Measurements from ENCODE around the gene SSH3. TPM values are rescaled to one million over a fixed set of nuclear protein-coding genes. Genes with fewer than 3 reads are reported as not detected.

The SSH3 gene
- total and polyA plus RNA-seq, 5 donors from 2014 or later: 2.3 to 24.4 (median 3.7) TPM

GRCh38 chr11:67298786-67299185, 4.5 kb upstream of the SSH3 start:
- Histone ChIP-seq H3K27me3 (ENCODE audit: control insufficient read depth, insufficient read depth, low read length) (no peaks in the 10 kb centered on the region), H3K4me1 (ENCODE audit: control insufficient read depth, insufficient read depth, low read length, poor library complexity, severe bottlenecking) (peaks cover 21% of the 10 kb centered on the region), H3K4me3 (ENCODE audit: low read depth, low read length) (no peak overlapping the region), H3K9me3 (ENCODE audit: control insufficient read depth in 2 of 2, low read length in 2 of 2) (peaks cover 6 to 11% of the 10 kb centered on the region in 2 experiments), H3K27ac (ENCODE audit: insufficient read depth, low read length, poor library complexity, severe bottlenecking) (no peak overlapping the region), H3K36me3 (ENCODE audit: control insufficient read depth, insufficient read depth, low read length) (peaks cover 61% of the 10 kb centered on the region)
- H3K27ac Mint-ChIP-seq: peak overlapping the region in 2 of 3 donors; percentile 2 to 78
- peaks cover 14 to 37% (median 26%) of the 10 kb centered on the region in 4 donors for H3K4me1 Mint-ChIP-seq
- DNase-seq (no peak), ATAC-seq (ENCODE audit: low read depth in 2 of 2) (no peak)
- H3K36me3 Mint-ChIP-seq: peaks cover 27% of the 10 kb centered on the region
- H3K4me3 Mint-ChIP-seq: peak overlapping the region in 2 of 4 donors; percentile 18 to 44
- no peaks in the 10 kb centered on the region for H3K27me3 Mint-ChIP-seq
- peaks cover 0 to 12% (median 2%) of the 10 kb centered on the region in 7 donors for H3K9me3 Mint-ChIP-seq

GRCh38 chr11:67299471-67300191, 3.7 kb upstream of the SSH3 start:
- Histone ChIP-seq H3K27me3 (ENCODE audit: control insufficient read depth, insufficient read depth, low read length) (no peaks in the 10 kb centered on the region), H3K4me3 (ENCODE audit: low read depth, low read length) (no peak overlapping the region), H3K27ac (ENCODE audit: insufficient read depth, low read length, poor library complexity, severe bottlenecking) (no peak overlapping the region), H3K9me3 (ENCODE audit: control insufficient read depth in 2 of 2, low read length in 2 of 2) (peaks cover 6 to 11% of the 10 kb centered on the region in 2 experiments), H3K36me3 (ENCODE audit: control insufficient read depth, insufficient read depth, low read length) (peaks cover 53% of the 10 kb centered on the region), H3K4me1 (ENCODE audit: control insufficient read depth, insufficient read depth, low read length, poor library complexity, severe bottlenecking) (peaks cover 25% of the 10 kb centered on the region)
- H3K27ac Mint-ChIP-seq: no peak overlapping the region
- peaks cover 0 to 12% (median 2%) of the 10 kb centered on the region in 7 donors for H3K9me3 Mint-ChIP-seq
- no peaks in the 10 kb centered on the region for H3K27me3 Mint-ChIP-seq
- peaks cover 23% of the 10 kb centered on the region for H3K36me3 Mint-ChIP-seq
- no peak for ATAC-seq (ENCODE audit: low read depth in 2 of 2)
- peaks cover 9 to 35% (median 24%) of the 10 kb centered on the region in 4 donors for H3K4me1 Mint-ChIP-seq
- peak overlapping the region in 1 of 4 donors; percentile 35 for H3K4me3 Mint-ChIP-seq
- DNase-seq: no peak

- Histone ChIP-seq H3K9me3 (ENCODE audit: control insufficient read depth in 2 of 2, low read length in 2 of 2) (peaks cover 6 to 11% of the 10 kb centered on the region in 2 experiments), H3K27ac (ENCODE audit: insufficient read depth, low read length, poor library complexity, severe bottlenecking) (no peak overlapping the region), H3K36me3 (ENCODE audit: control insufficient read depth, insufficient read depth, low read length) (peaks cover 51% of the 10 kb centered on the region), H3K4me3 (ENCODE audit: low read depth, low read length) (no peak overlapping the region), H3K27me3 (ENCODE audit: control insufficient read depth, insufficient read depth, low read length) (no peaks in the 10 kb centered on the region), H3K4me1 (ENCODE audit: control insufficient read depth, insufficient read depth, low read length, poor library complexity, severe bottlenecking) (peaks cover 27% of the 10 kb centered on the region)
- H3K4me3 Mint-ChIP-seq: peak overlapping the region in 3 of 4 donors; percentile 5 to 63 (median 35)
- no peak for DNase-seq
- peaks cover 9 to 38% (median 28%) of the 10 kb centered on the region in 4 donors for H3K4me1 Mint-ChIP-seq
- H3K27ac Mint-ChIP-seq: no peak overlapping the region
- H3K9me3 Mint-ChIP-seq: peaks cover 0 to 12% (median 2%) of the 10 kb centered on the region in 7 donors
- H3K36me3 Mint-ChIP-seq: peaks cover 23% of the 10 kb centered on the region
- no peaks in the 10 kb centered on the region for H3K27me3 Mint-ChIP-seq
- ATAC-seq (ENCODE audit: low read depth in 2 of 2): no peak
Observed at GRCh38 chr11:67300256-67300755, 3.0 kb upstream of the SSH3 start.

- H3K4me1 ChIP-seq (ENCODE audit: control insufficient read depth, insufficient read depth, low read length, poor library complexity, severe bottlenecking): peaks cover 27% of the 10 kb centered on the region
- Mint-ChIP-seq H3K27me3 (no peaks in the 10 kb centered on the region), H3K36me3 (peaks cover 25% of the 10 kb centered on the region), H3K4me1 (peaks cover 9 to 42% (median 30%) of the 10 kb centered on the region in 4 donors), H3K9me3 (peaks cover 0 to 10% (median 2%) of the 10 kb centered on the region in 7 donors), H3K4me3 (peak overlapping the region in 1 of 4 donors; percentile 35), H3K27ac (peak overlapping the region in 1 of 3 donors; percentile 43)
- DNase-seq (no peak), ATAC-seq (ENCODE audit: low read depth in 2 of 2) (no peak)
- peaks cover 46% of the 10 kb centered on the region for H3K36me3 ChIP-seq (ENCODE audit: control insufficient read depth, insufficient read depth, low read length)
- H3K27me3 ChIP-seq (ENCODE audit: control insufficient read depth, insufficient read depth, low read length): no peaks in the 10 kb centered on the region
- peaks cover 3 to 6% of the 10 kb centered on the region in 2 experiments for H3K9me3 ChIP-seq (ENCODE audit: control insufficient read depth in 2 of 2, low read length in 2 of 2)
- no peak overlapping the region for H3K4me3 ChIP-seq (ENCODE audit: low read depth, low read length)
- H3K27ac ChIP-seq (ENCODE audit: insufficient read depth, low read length, poor library complexity, severe bottlenecking): no peak overlapping the region
Observed at GRCh38 chr11:67300756-67301312, 2.5 kb upstream of the SSH3 start.

- Histone ChIP-seq H3K36me3 (ENCODE audit: control insufficient read depth, insufficient read depth, low read length) (peaks cover 40% of the 10 kb centered on the region), H3K4me1 (ENCODE audit: control insufficient read depth, insufficient read depth, low read length, poor library complexity, severe bottlenecking) (peaks cover 27% of the 10 kb centered on the region), H3K27ac (ENCODE audit: insufficient read depth, low read length, poor library complexity, severe bottlenecking) (no peak overlapping the region), H3K9me3 (ENCODE audit: control insufficient read depth in 2 of 2, low read length in 2 of 2) (peaks cover 0 to under 1% of the 10 kb centered on the region in 2 experiments), H3K4me3 (ENCODE audit: low read depth, low read length) (no peak overlapping the region), H3K27me3 (ENCODE audit: control insufficient read depth, insufficient read depth, low read length) (no peaks in the 10 kb centered on the region)
- Mint-ChIP-seq H3K4me3 (no peak overlapping the region), H3K36me3 (peaks cover 19% of the 10 kb centered on the region), H3K27ac (peak overlapping the region in 1 of 3 donors; percentile 43), H3K27me3 (no peaks in the 10 kb centered on the region), H3K9me3 (peaks cover 0 to 4% (median 1%) of the 10 kb centered on the region in 7 donors), H3K4me1 (peaks cover 5 to 43% (median 26%) of the 10 kb centered on the region in 4 donors)
- ATAC-seq (ENCODE audit: low read depth in 2 of 2) (no peak), DNase-seq (no peak)
Observed at GRCh38 chr11:67301313-67301921, 1.9 kb upstream of the SSH3 start.

- no peak overlapping the region for H3K4me3 ChIP-seq (ENCODE audit: low read depth, low read length)
- H3K27me3 ChIP-seq (ENCODE audit: control insufficient read depth, insufficient read depth, low read length): no peaks in the 10 kb centered on the region
- Mint-ChIP-seq H3K9me3 (no peaks in the 10 kb centered on the region), H3K4me3 (peak overlapping the region; percentile 69 to 83 (median 74)), H3K27me3 (no peaks in the 10 kb centered on the region), H3K27ac (peak overlapping the region in 1 of 3 donors; percentile 68), H3K4me1 (peaks cover 5 to 39% (median 22%) of the 10 kb centered on the region in 4 donors), H3K36me3 (peaks cover 13% of the 10 kb centered on the region)
- peaks cover 27% of the 10 kb centered on the region for H3K4me1 ChIP-seq (ENCODE audit: control insufficient read depth, insufficient read depth, low read length, poor library complexity, severe bottlenecking)
- ATAC-seq (ENCODE audit: low read depth in 2 of 2) (no peak), DNase-seq (no peak)
- peaks cover 34% of the 10 kb centered on the region for H3K36me3 ChIP-seq (ENCODE audit: control insufficient read depth, insufficient read depth, low read length)
- peak overlapping the region; percentile 55 for H3K27ac ChIP-seq (ENCODE audit: insufficient read depth, low read length, poor library complexity, severe bottlenecking)
- no peaks in the 10 kb centered on the region for H3K9me3 ChIP-seq (ENCODE audit: control insufficient read depth in 2 of 2, low read length in 2 of 2)
Observed at GRCh38 chr11:67301951-67302516, 1.3 kb upstream of the SSH3 start.

- Mint-ChIP-seq H3K36me3 (peaks cover 12% of the 10 kb centered on the region), H3K4me1 (peaks cover 5 to 38% (median 20%) of the 10 kb centered on the region in 4 donors), H3K27me3 (no peaks in the 10 kb centered on the region), H3K4me3 (peak overlapping the region; percentile 69 to 83 (median 74)), H3K27ac (peak overlapping the region in 2 of 3 donors; percentile 65 to 68), H3K9me3 (no peaks in the 10 kb centered on the region)
- peak overlapping the region; percentile 55 for H3K27ac ChIP-seq (ENCODE audit: insufficient read depth, low read length, poor library complexity, severe bottlenecking)
- DNase-seq (peak in 1 of 3 donors; percentile 4), ATAC-seq (ENCODE audit: low read depth in 2 of 2) (no peak)
- H3K4me3 ChIP-seq (ENCODE audit: low read depth, low read length): peak overlapping the region; percentile 7
- no peaks in the 10 kb centered on the region for H3K9me3 ChIP-seq (ENCODE audit: control insufficient read depth in 2 of 2, low read length in 2 of 2)
- H3K36me3 ChIP-seq (ENCODE audit: control insufficient read depth, insufficient read depth, low read length): peaks cover 33% of the 10 kb centered on the region
- no peaks in the 10 kb centered on the region for H3K27me3 ChIP-seq (ENCODE audit: control insufficient read depth, insufficient read depth, low read length)
- peaks cover 27% of the 10 kb centered on the region for H3K4me1 ChIP-seq (ENCODE audit: control insufficient read depth, insufficient read depth, low read length, poor library complexity, severe bottlenecking)
Observed at GRCh38 chr11:67302571-67303131, 679 bp upstream of the SSH3 start.
